PC-3 (cell line): ENCODE results near the gene OR2A25. TPM values are rescaled to one million over a fixed set of nuclear protein-coding genes. Genes with fewer than 3 reads are reported as not detected.
A peak's percentile ranks its signal among the peaks of the same experiment; 100 is the strongest.

Experiments used
- ATAC-seq: fragments of 200-7000 bp; cut with Tn5 transposase; 2 replicates; pipeline ENCODE4 v1.9.1; 2020; ENCODE audit warnings: mild to moderate bottlenecking, moderate library complexity
- BruUV-seq: library from RNA; stranded (reverse); fragments of 400-500 nt; replicated peaks from 2 replicates; lab custom pipeline; 2021; lab: Mats Ljungman, UMichigan
- CTCF ChIA-PET: fragments of 300-600 bp; sonication (Branson Sonifier 250); formaldehyde crosslinking; loops from one replicate; lab custom pipeline; 2022; ENCODE audit warnings: antibody characterized with exemption; lab: Charles Lee
- POLR2A ChIA-PET: fragments of 300-600 bp; sonication (Branson Sonifier 250); formaldehyde crosslinking; loops from one replicate; lab custom pipeline; 2022; ENCODE audit warnings: antibody characterized with exemption; ENCODE audit not compliant: unreplicated experiment; lab: Charles Lee
- DNase-seq: peaks from one replicate; pipeline ENCODE4 v3.0.0-alpha.2; 2015
- H2AFZ ChIP-seq: fragments of 300-600 bp; sonication (generic); 2 replicates; pipeline ENCODE4 v1.6.0; 2016; ENCODE audit warnings: antibody characterized with exemption, low read length
- H3F3A ChIP-seq: fragments of 300-600 bp; sonication (generic); one replicate; pipeline ENCODE4 v1.6.0; 2017; ENCODE audit warnings: antibody characterized with exemption, low read length, control low read depth, mild to moderate bottlenecking; ENCODE audit not compliant: unreplicated experiment
- H3K27ac ChIP-seq: fragments of 300-600 bp; sonication (generic); 2 replicates; pipeline ENCODE4 v1.5.1; 2016; ENCODE audit warnings: mild to moderate bottlenecking, low read length
- H3K27me3 ChIP-seq: fragments of 300-600 bp; sonication (generic); 2 replicates; pipeline ENCODE4 v1.6.1; 2016; ENCODE audit warnings: low read length, mixed read lengths
- H3K36me3 ChIP-seq: fragments of 300-600 bp; sonication (generic); 2 replicates; pipeline ENCODE4 v1.6.1; 2016; ENCODE audit warnings: low read depth, mixed run types, low read length, mixed read lengths
- H3K4me1 ChIP-seq: fragments of 300-600 bp; sonication (generic); 2 replicates; pipeline ENCODE4 v1.5.1; 2016; ENCODE audit warnings: low read length; ENCODE audit not compliant: insufficient read depth
- H3K4me2 ChIP-seq: fragments of 300-600 bp; sonication (generic); 2 replicates; pipeline ENCODE4 v1.6.0; 2016; ENCODE audit warnings: low read length
- H3K4me3 ChIP-seq: fragments of 300-600 bp; sonication (generic); 2 replicates; pipeline ENCODE4 v1.5.1; 2016; ENCODE audit warnings: mild to moderate bottlenecking, low read length, mixed read lengths
- H3K79me2 ChIP-seq: fragments of 300-600 bp; sonication (generic); 2 replicates; pipeline ENCODE4 v1.6.1; 2017; ENCODE audit warnings: low read length, mixed read lengths
- H3K9ac ChIP-seq: fragments of 300-600 bp; sonication (generic); 2 replicates; pipeline ENCODE4 v1.6.0; 2016; ENCODE audit warnings: mild to moderate bottlenecking, low read length
- H3K9me2 ChIP-seq: fragments of 300-600 bp; sonication (generic); replicated peaks from 2 replicates; pipeline ENCODE4 v1.6.1; 2016; ENCODE audit warnings: mixed run types, low read length, mixed read lengths
- H3K9me3 ChIP-seq: fragments of 300-600 bp; sonication (generic); 2 replicates; pipeline ENCODE4 v1.6.1; 2016; ENCODE audit warnings: low read length, mixed read lengths
- H4K20me1 ChIP-seq: fragments of 300-600 bp; sonication (generic); 2 replicates; pipeline ENCODE4 v1.6.1; 2016; ENCODE audit warnings: low read length, mixed read lengths
- CTCF ChIP-seq: fragments of 300-600 bp; sonication (generic); conservative IDR thresholded peaks from 2 replicates; pipeline ENCODE4 v1.5.1; 2017; ENCODE audit warnings: antibody characterized with exemption, low read depth, mild to moderate bottlenecking, low read length
- EZH2 ChIP-seq: fragments of 300-600 bp; sonication (generic); IDR thresholded peaks from one replicate; pipeline ENCODE4 v1.6.1; 2017; ENCODE audit warnings: antibody characterized with exemption, mild to moderate bottlenecking, low read length; ENCODE audit not compliant: unreplicated experiment
- EZH2phosphoT487 ChIP-seq: fragments of 300-600 bp; sonication (generic); IDR thresholded peaks from 2 replicates; pipeline ENCODE4 v1.6.1; 2018; ENCODE audit warnings: mild to moderate bottlenecking, antibody characterized with exemption, low read length, borderline replicate concordance
- intact Hi-C: fragments of 100-400 bp; cut with micrococcal nuclease; formaldehyde crosslinking; loops from 2 replicates; pipeline ENCODE4 v1.9.0; 2023
- total RNA-seq: library from RNA; depleted of rRNA; stranded (reverse); fragments of >200 nt; gene quantifications from 2 replicates; pipeline ENCODE4 v1.2.3, GENCODE V29; 2014

Gene OR2A25
- total RNA-seq, 1 experiment from 2014 or later = not detected

DNA sequence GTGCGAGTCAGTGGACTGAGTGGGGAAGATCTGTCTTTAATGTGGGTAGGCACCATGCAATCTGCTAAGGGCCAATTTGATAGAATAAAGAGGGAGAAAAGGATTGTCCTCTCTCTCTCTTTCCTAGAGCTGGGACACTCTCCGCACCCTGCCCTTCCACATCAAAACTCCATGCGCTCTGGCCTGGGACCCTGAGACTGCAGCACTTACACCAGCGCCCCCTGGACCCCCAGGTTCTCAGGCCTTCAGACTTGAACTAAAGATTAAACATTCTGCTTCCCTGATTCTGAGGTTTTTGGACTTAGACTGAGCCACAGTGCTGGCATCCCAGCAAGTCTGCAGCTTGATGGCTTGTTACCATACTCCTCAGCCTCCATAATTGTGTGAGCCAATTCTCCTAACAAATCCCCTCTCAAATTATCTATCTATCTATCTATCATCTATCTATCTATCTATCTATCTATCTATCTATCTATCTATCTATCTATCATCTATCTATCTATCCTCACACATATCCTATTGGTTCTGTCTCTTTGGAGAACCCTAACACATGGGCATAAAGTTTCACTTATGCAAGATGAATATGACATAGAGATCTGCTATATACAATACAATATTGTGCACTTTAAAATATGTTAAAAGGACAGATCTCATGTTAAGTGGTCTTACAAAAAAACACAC is 43.3 kb upstream of the OR2A25 start:
- Histone ChIP-seq H3K79me2 (no peaks in the 10 kb centered on the region), H2AFZ (no peak overlapping the region), H3K4me1 (peaks cover 7% of the 10 kb centered on the region; the same call in 1 of the 2 replicates), H3K36me3 (no peaks in the 10 kb centered on the region), H3K9ac (no peak overlapping the region), H3K27me3 (no peaks in the 10 kb centered on the region), H3K9me3 (no peaks in the 10 kb centered on the region), H3K9me2 (no peaks in the 10 kb centered on the region), H3F3A (no peaks in the 10 kb centered on the region), H4K20me1 (no peaks in the 10 kb centered on the region), H3K27ac (no peak overlapping the region), H3K4me3 (no peak overlapping the region), H3K4me2 (no peak overlapping the region)
- TF ChIP-seq EZH2phosphoT487 (no peak), CTCF (no peak), EZH2 (no peak)
- ChIA-PET CTCF (interaction anchor here (1.0 kb wide), 1 partner anchor 102 kb away, joined by 4 read pairs; no protein-coding TSS in a partner anchor), POLR2A (no interaction called here)
- no TSS peak for BruUV-seq
- DNase-seq (no peak), ATAC-seq (no peak)
- intact Hi-C loops = loop anchor here (2.0 kb wide), 1 partner anchor 134 kb away; no protein-coding TSS in a partner anchor

DNA sequence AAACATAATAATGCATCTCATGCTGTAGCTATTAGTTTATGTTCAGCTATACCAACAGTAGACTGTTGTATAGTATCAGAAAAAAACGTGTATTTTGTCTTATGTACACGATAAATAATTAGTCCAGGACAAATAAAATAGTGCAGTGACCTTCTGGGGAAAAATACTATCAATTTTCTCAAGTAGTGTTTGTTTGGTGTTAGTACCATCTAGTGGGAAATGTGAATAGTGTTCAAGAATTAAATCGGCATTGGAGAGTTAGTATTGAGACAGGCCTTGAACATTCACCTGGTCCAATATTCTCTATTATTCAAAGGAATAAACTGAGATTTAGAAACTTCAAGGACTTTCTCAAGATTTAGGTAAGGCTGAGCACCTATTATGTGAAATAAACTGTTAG is 42.5 kb upstream of the OR2A25 start:
- Histone ChIP-seq H3K4me3 (no peak overlapping the region), H3F3A (no peaks in the 10 kb centered on the region), H3K27ac (no peak overlapping the region), H2AFZ (no peak overlapping the region), H3K27me3 (no peaks in the 10 kb centered on the region), H3K4me1 (peaks cover 7% of the 10 kb centered on the region; the same call in 1 of the 2 replicates), H3K36me3 (no peaks in the 10 kb centered on the region), H3K79me2 (no peaks in the 10 kb centered on the region), H4K20me1 (no peaks in the 10 kb centered on the region), H3K9me2 (no peaks in the 10 kb centered on the region), H3K9me3 (no peaks in the 10 kb centered on the region), H3K4me2 (no peak overlapping the region), H3K9ac (no peak overlapping the region)
- DNase-seq = peak; percentile 52
- no TSS peak for BruUV-seq
- intact Hi-C loops = loop anchor here (1.0 to 2.0 kb wide), 3 partner anchors 100 to 134 kb away; no protein-coding TSS in a partner anchor
- ChIA-PET CTCF (interaction anchor here (1.5 kb wide), 1 partner anchor 101 kb away, joined by 13 read pairs; no protein-coding TSS in a partner anchor), POLR2A (no interaction called here)
- TF ChIP-seq EZH2phosphoT487 (no peak), CTCF (peak; percentile 66)
- ATAC-seq = peak; percentile 68

DNA sequence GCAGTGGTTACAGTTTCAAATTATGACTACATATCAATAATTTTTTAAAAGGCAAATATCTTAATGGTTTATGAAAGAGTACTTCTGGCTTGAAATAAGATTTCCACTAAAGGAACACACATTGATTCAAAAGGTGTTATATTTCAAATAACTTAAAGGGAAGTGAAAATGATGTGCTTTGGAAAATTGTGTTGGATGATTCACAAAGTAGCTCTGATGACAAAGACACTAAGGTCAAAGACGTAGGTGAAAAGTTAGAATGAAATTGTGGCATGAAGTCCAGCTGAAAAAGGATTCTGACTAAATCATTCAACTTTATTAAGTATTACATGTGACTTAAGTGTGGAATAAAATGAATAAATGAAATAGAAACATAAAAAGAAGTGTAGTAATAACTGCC is 41.6 kb upstream of the OR2A25 start:
- no peak overlapping the region for H2AFZ ChIP-seq
- H3K79me2 ChIP-seq = no peaks in the 10 kb centered on the region
- no peaks in the 10 kb centered on the region for H3K36me3 ChIP-seq
- ChIA-PET CTCF (interaction anchor here (0.9 to 1.5 kb wide), 2 partner anchors 100 to 126 kb away, joined by 6 to 13 read pairs; partner anchors contain the start of gene TCAF1), POLR2A (no interaction called here)
- no peaks in the 10 kb centered on the region for H4K20me1 ChIP-seq
- intact Hi-C loops = loop anchor here (1.0 to 2.0 kb wide), 3 partner anchors 99 to 135 kb away; no protein-coding TSS in a partner anchor
- H3K27me3 ChIP-seq = no peaks in the 10 kb centered on the region
- no TSS peak for BruUV-seq
- H3K4me1 ChIP-seq = peaks cover 16% of the 10 kb centered on the region
- peak; percentile 22 for DNase-seq
- H3K9ac ChIP-seq = no peak overlapping the region
- H3K4me3 ChIP-seq = no peak overlapping the region
- no peaks in the 10 kb centered on the region for H3F3A ChIP-seq
- no peak overlapping the region for H3K4me2 ChIP-seq
- ATAC-seq = no peak; the same call in 1 of the 2 replicates
- TF ChIP-seq CTCF (no peak), EZH2 (no peak)
- no peak overlapping the region for H3K27ac ChIP-seq
- H3K9me2 ChIP-seq = no peaks in the 10 kb centered on the region
- no peaks in the 10 kb centered on the region for H3K9me3 ChIP-seq
